ENCODE results near the gene KRT16. TPM values are rescaled to one million over a fixed set of nuclear protein-coding genes. Genes with fewer than 3 reads are reported as not detected.
"Not testable (repeated sequence)": the region's sequence is repeated elsewhere in the genome, so short reads cannot be mapped to it uniquely, and the experiment has no call there.

Gene KRT16
- 1,163 to 4,746 TPM (median 1,851 TPM) in 3 replicates for polyA plus RNA-seq
- polyA plus RNA-seq (2011; ENCODE audit: low read depth): 20,474 TPM
- polyA plus RNA-seq (2011; cell fraction: cytosol; rRNA removed): 1,428 and 3,010 TPM in 2 replicates
- polyA plus RNA-seq (2011; cell fraction: nucleus; rRNA removed): 2,522 and 2,889 TPM in 2 replicates
- 1,329 and 6,837 TPM in 2 replicates for polyA plus RNA-seq (2012; ENCODE audit: low replicate concordance)
- polyA minus RNA-seq: 1,159 to 3,059 TPM (median 1,751 TPM) in 3 replicates
- polyA minus RNA-seq (2011; cell fraction: cytosol; rRNA and poly(A)+ RNA removed): 3,006 TPM
- polyA minus RNA-seq (2011; cell fraction: nucleus; rRNA and poly(A)+ RNA removed): 1,076 and 1,184 TPM in 2 replicates

GRCh38 chr17:41612376-41613160 lies at the start of gene KRT16:
Gene KRT16 (minus strand): TSS chr17:41612767. CDS start chr17:41612688, 79 bp downstream.
- H3K4me1 ChIP-seq (ENCODE audit: control insufficient read depth, extremely low read depth, insufficient read depth, low read length): peaks cover 37% of the 10 kb centered on the region
- peak within 1 kb of the TSS; percentile 56 for H3K4me2 ChIP-seq (ENCODE audit: control insufficient read depth, extremely low read depth, insufficient read depth, low read depth, low read length)
- H3K9me3 ChIP-seq (ENCODE audit: control insufficient read depth, low read depth, low read length); dilution Hi-C loops (cut with MboI; ENCODE audit: extremely low pct_ligation_motif_present, low sequenced_read_pairs); DNase-seq (ENCODE audit: low read depth, low spot score); H3K36me3 ChIP-seq (ENCODE audit: control insufficient read depth in 2 of 2, extremely low read depth in 1 of 2, insufficient read depth in 2 of 2, low read length in 2 of 2); H3K79me2 ChIP-seq (ENCODE audit: control insufficient read depth, insufficient read depth, low read length); H4K20me1 ChIP-seq (ENCODE audit: control insufficient read depth, extremely low read depth, insufficient read depth, low read length); H3K9me1 ChIP-seq (ENCODE audit: control insufficient read depth, extremely low read depth, insufficient read depth, low read length); H3K27me3 ChIP-seq (ENCODE audit: control insufficient read depth, extremely low read depth, insufficient read depth, low read length); H2AFZ ChIP-seq (ENCODE audit: control insufficient read depth, low read length): not testable (repeated sequence)
- FAIRE-seq: peak; percentile 82
- H3K4me3 ChIP-seq (ENCODE audit: control insufficient read depth in 2 of 3, extremely low read depth in 1 of 3, insufficient read depth in 2 of 3, low read depth in 1 of 3, low read length in 3 of 3): peak within 1 kb of the TSS; percentile 29 to 46 (median 37)
- H3K27ac ChIP-seq (ENCODE audit: control insufficient read depth, insufficient read depth, low read length): peak within 1 kb of the TSS; percentile 25
- peak within 1 kb of the TSS; percentile 44 for H3K9ac ChIP-seq (ENCODE audit: control insufficient read depth, extremely low read depth, insufficient read depth, low read length)

GRCh38 chr17:41660221-41660711 lies 47.7 kb upstream of the KRT16 start:
- peak overlapping the region; percentile 23 for H3K9ac ChIP-seq (ENCODE audit: control insufficient read depth, extremely low read depth, insufficient read depth, low read length)
- no peaks in the 10 kb centered on the region for H3K36me3 ChIP-seq (ENCODE audit: control insufficient read depth in 2 of 2, extremely low read depth in 1 of 2, insufficient read depth in 2 of 2, low read length in 2 of 2)
- H2AFZ ChIP-seq (ENCODE audit: control insufficient read depth, low read length): no peak overlapping the region
- peaks cover 2% of the 10 kb centered on the region for H3K9me1 ChIP-seq (ENCODE audit: control insufficient read depth, extremely low read depth, insufficient read depth, low read length)
- dilution Hi-C loops (cut with MboI; ENCODE audit: extremely low pct_ligation_motif_present, low sequenced_read_pairs): no loop called here
- no peaks in the 10 kb centered on the region for H3K79me2 ChIP-seq (ENCODE audit: control insufficient read depth, insufficient read depth, low read length)
- H3K4me2 ChIP-seq (ENCODE audit: control insufficient read depth, extremely low read depth, insufficient read depth, low read depth, low read length): no peak overlapping the region
- TF ChIP-seq EZH2 (IDR thresholded peaks at IDR 0.05; ENCODE audit: low read length) (no peak), CTCF (optimal IDR thresholded peaks at IDR 0.05 in 1 of 3, IDR thresholded peaks at IDR 0.05 in 1 of 3, conservative IDR thresholded peaks at IDR 0.05 in 1 of 3; ENCODE audit: extremely low read depth in 1 of 3, insufficient read depth in 2 of 3, low read length in 3 of 3) (no peak)
- H3K27ac ChIP-seq (ENCODE audit: control insufficient read depth, insufficient read depth, low read length): peak overlapping the region; percentile 27
- H3K4me3 ChIP-seq (ENCODE audit: control insufficient read depth in 2 of 3, extremely low read depth in 1 of 3, insufficient read depth in 2 of 3, low read depth in 1 of 3, low read length in 3 of 3): no peak overlapping the region
- no peaks in the 10 kb centered on the region for H3K27me3 ChIP-seq (ENCODE audit: control insufficient read depth, extremely low read depth, insufficient read depth, low read length)
- no peaks in the 10 kb centered on the region for H3K9me3 ChIP-seq (ENCODE audit: control insufficient read depth, low read depth, low read length)
- H3K4me1 ChIP-seq (ENCODE audit: control insufficient read depth, extremely low read depth, insufficient read depth, low read length): peaks cover 84% of the 10 kb centered on the region
- H4K20me1 ChIP-seq (ENCODE audit: control insufficient read depth, extremely low read depth, insufficient read depth, low read length): no peaks in the 10 kb centered on the region
- DNase-seq (ENCODE audit: low read depth, low spot score): no peak
- peak; percentile 17 for FAIRE-seq
